COR-L47 (cell line): ENCODE measurements around the gene ASB13.
"Not testable (repeated sequence)": the region's sequence is repeated elsewhere in the genome, so short reads cannot be mapped to it uniquely, and the experiment has no call there.

Experiments
- DNase-seq: peaks from one replicate; lab custom pipeline; 2025; lab: John Stamatoyannopoulos, UW

ASB13 gene

GRCh38 chr10:5623081-5623748 is 43.2 kb downstream of the ASB13 start:
- DNase-seq: peak; percentile 41

GRCh38 chr10:5622186-5622960 is 44.0 kb downstream of the ASB13 start:
- DNase-seq: no peak

- not testable (repeated sequence) for DNase-seq
These were observed 45.0 kb downstream of the ASB13 start for GRCh38 chr10:5621371-5621770.

- DNase-seq: no peak
These were observed 45.4 kb downstream of the ASB13 start for GRCh38 chr10:5620966-5621365.

GRCh38 chr10:5620223-5620721 is 46.1 kb downstream of the ASB13 start:
- no peak for DNase-seq

GRCh38 chr10:5619362-5620211 is 46.8 kb downstream of the ASB13 start:
- no peak for DNase-seq

GRCh38 chr10:5618829-5619228 is 47.6 kb downstream of the ASB13 start:
- no peak for DNase-seq

GRCh38 chr10:5618042-5618441 is 48.4 kb downstream of the ASB13 start:
- DNase-seq: no peak

- DNase-seq: no peak
These were observed 48.9 kb downstream of the ASB13 start for GRCh38 chr10:5617521-5617920.

GRCh38 chr10:5616836-5617235 is 49.6 kb downstream of the ASB13 start:
- DNase-seq: no peak

- no peak for DNase-seq
These were observed 50.3 kb downstream of the ASB13 start for GRCh38 chr10:5616046-5616445.

GRCh38 chr10:5615316-5615715 is 51.1 kb downstream of the ASB13 start:
- DNase-seq: no peak

- DNase-seq: no peak
These were observed 52.2 kb downstream of the ASB13 start for GRCh38 chr10:5614155-5614721.

- no peak for DNase-seq
These were observed 52.8 kb downstream of the ASB13 start for GRCh38 chr10:5613481-5614154.

GRCh38 chr10:5611899-5612680 is 54.3 kb downstream of the ASB13 start:
- DNase-seq: no peak

- no peak for DNase-seq
These were observed 56.3 kb downstream of the ASB13 start for GRCh38 chr10:5609952-5610616.

GRCh38 chr10:5608608-5609220 is 57.7 kb downstream of the ASB13 start:
- DNase-seq: no peak

GRCh38 chr10:5607594-5607993 is 58.8 kb downstream of the ASB13 start:
- no peak for DNase-seq

GRCh38 chr10:5606864-5607263 is 59.5 kb downstream of the ASB13 start:
- no peak for DNase-seq

GRCh38 chr10:5606321-5606720 is 60.1 kb downstream of the ASB13 start:
- no peak for DNase-seq
